ENCODE results near the gene KCNK10. TPM values are rescaled to one million over a fixed set of nuclear protein-coding genes. Genes with fewer than 3 reads are reported as not detected.

The KCNK10 gene
- total RNA-seq, 4 donors from 2014 or later, result not detected

- TF ChIP-seq CTCF (IDR thresholded peaks at IDR 0.05; ENCODE audit: low read depth), result no peak
Observed at GRCh38 chr14:88229428-88229827, 93.6 kb downstream of the KCNK10 start.

- no peak for TF ChIP-seq CTCF (IDR thresholded peaks at IDR 0.05; ENCODE audit: low read depth)
Observed at GRCh38 chr14:88228522-88229236, 94.4 kb downstream of the KCNK10 start.

- TF ChIP-seq CTCF (IDR thresholded peaks at IDR 0.05; ENCODE audit: low read depth), result no peak
Observed at GRCh38 chr14:88227693-88228092, 95.4 kb downstream of the KCNK10 start.

GRCh38 chr14:88225721-88226120 is 97.3 kb downstream of the KCNK10 start:
- no peak for TF ChIP-seq CTCF (IDR thresholded peaks at IDR 0.05; ENCODE audit: low read depth)

- no peak for TF ChIP-seq CTCF (IDR thresholded peaks at IDR 0.05; ENCODE audit: low read depth)
Observed at GRCh38 chr14:88218119-88218915, 104.8 kb downstream of the KCNK10 start.

- TF ChIP-seq CTCF (IDR thresholded peaks at IDR 0.05; ENCODE audit: low read depth), result no peak
Observed at GRCh38 chr14:88212691-88213090, 110.4 kb downstream of the KCNK10 start.

GRCh38 chr14:88210426-88210825 is 112.6 kb downstream of the KCNK10 start:
- TF ChIP-seq CTCF (IDR thresholded peaks at IDR 0.05; ENCODE audit: low read depth), result no peak

Measured in subcutaneous adipose tissue (tissue), 4 donors.